Left renal pelvis (tissue), 4 donors: Measurements from ENCODE around the gene TUBB4B. TPM values are rescaled to one million over a fixed set of nuclear protein-coding genes. Genes with fewer than 3 reads are reported as not detected.

ENCODE experiments used
- DNase-seq, 4 donors: peaks; one replicate each; pipeline ENCODE4 v3.0.0-alpha.2; 2013; ENCODE audit warnings: low read depth in 4 of 4, low spot score in 3 of 4
- polyA plus RNA-seq, 4 donors: library from polyadenylated mRNA; unstranded; fragments of 120-200 nt; gene quantifications; one replicate each; pipeline ENCODE4 v1.2.1, GENCODE V29; 2013; ENCODE audit not compliant: insufficient read length in 4 of 4

The TUBB4B gene
- 100 to 1,000 TPM; 149 to 396 (median 315) TPM for polyA plus RNA-seq

GRCh38 chr9:137240841-137241489 is at the start of gene TUBB4B:
Gene TUBB4B, plus strand, starts transcription at chr9:137241287. Its CDS starts 74 bp downstream, at chr9:137241361.
- peak; percentile 98 to 100 (median 99) for DNase-seq

GRCh38 chr9:137191691-137192447 is 49.2 kb upstream of the TUBB4B start:
- DNase-seq = no peak

GRCh38 chr9:137192448-137192780 is 48.7 kb upstream of the TUBB4B start:
- DNase-seq = no peak

- DNase-seq = no peak
Measured at GRCh38 chr9:137192859-137193258, 48.2 kb upstream of the TUBB4B start.

- DNase-seq = no peak
Measured at GRCh38 chr9:137193771-137194170, 47.3 kb upstream of the TUBB4B start.

GRCh38 chr9:137194388-137194787 is 46.7 kb upstream of the TUBB4B start:
- no peak for DNase-seq

GRCh38 chr9:137194909-137195308 is 46.2 kb upstream of the TUBB4B start:
- DNase-seq = no peak

- DNase-seq = no peak
Measured at GRCh38 chr9:137195525-137196220, 45.4 kb upstream of the TUBB4B start.

- DNase-seq = no peak
Measured at GRCh38 chr9:137198051-137198901, 42.8 kb upstream of the TUBB4B start.

GRCh38 chr9:137198902-137199283 is 42.2 kb upstream of the TUBB4B start:
- no peak for DNase-seq

GRCh38 chr9:137199411-137200121 is 41.5 kb upstream of the TUBB4B start:
- no peak for DNase-seq

GRCh38 chr9:137200311-137201204 is 40.5 kb upstream of the TUBB4B start, which contains the start of gene TPRN:
Gene TPRN, minus strand, starts transcription at chr9:137200741. Its CDS starts 30 bp downstream, at chr9:137200711.
- peak; percentile 95 to 97 (median 96) for DNase-seq

GRCh38 chr9:137201205-137201868 is 39.8 kb upstream of the TUBB4B start:
- DNase-seq = no peak

GRCh38 chr9:137202966-137203365 is 38.1 kb upstream of the TUBB4B start:
- DNase-seq = no peak

- DNase-seq = no peak
Measured at GRCh38 chr9:137204731-137205125, 36.4 kb upstream of the TUBB4B start.

GRCh38 chr9:137205126-137206069 is 35.7 kb upstream of the TUBB4B start, which contains the start of the genes NDOR1 and TMEM203:
Gene NDOR1, plus strand, starts transcription at chr9:137205700. Its CDS starts 78 bp downstream, at chr9:137205778.
Gene TMEM203, minus strand, starts transcription at chr9:137205648. Its CDS starts 234 bp downstream, at chr9:137205414.
- DNase-seq = peak; percentile 65 to 78 (median 78)

GRCh38 chr9:137206602-137207001 is 34.5 kb upstream of the TUBB4B start:
- no peak for DNase-seq
